ENCODE measurements around the gene FRMD4A.

Gene FRMD4A

GRCh38 chr10:13654846-13655245 lies 675.9 kb downstream of the FRMD4A start:
- DNase-seq: no peak

GRCh38 chr10:13654118-13654830 lies 676.5 kb downstream of the FRMD4A start:
- no peak for DNase-seq

DNA sequence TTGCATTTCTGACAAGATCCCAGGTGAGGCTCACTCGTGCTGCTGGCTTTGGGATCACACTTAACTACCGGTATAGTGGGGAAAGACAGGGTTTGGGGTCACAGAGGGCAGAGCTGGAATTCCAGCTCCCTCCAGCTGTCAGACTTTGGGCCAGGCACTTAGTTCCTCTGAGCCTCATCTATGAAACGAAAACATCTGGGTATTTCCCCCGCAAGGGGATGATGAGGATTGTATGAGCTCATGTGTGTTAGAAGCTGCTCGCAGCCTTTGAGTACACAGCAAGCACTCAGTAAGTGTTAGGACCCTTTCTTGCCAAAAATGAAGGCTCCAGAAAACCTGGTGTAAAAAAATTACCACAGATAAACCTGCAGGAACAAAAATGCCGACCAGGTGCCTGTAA lies 677.9 kb downstream of the FRMD4A start:
- DNase-seq: no peak

GRCh38 chr10:13651969-13652720 lies 678.6 kb downstream of the FRMD4A start:
- no peak for DNase-seq

DNA sequence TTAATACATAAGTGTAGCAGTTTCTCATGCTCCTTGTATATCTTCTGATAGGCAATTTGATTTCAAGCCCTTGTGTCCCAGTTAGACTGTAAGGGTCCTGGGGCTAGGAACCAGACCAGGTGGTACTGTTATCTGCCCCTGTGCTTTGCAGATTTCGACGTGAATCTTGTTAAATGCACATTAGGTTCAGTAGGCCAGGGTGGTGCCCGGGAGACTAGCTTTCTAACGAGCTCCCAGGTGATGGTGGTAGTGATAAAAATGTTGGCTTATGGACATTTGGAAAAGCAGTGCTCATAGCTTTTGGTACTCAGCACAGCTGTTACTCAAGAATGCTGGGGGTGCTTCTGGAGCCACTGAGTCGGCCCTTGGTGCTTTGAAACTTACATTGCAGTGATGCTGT lies 679.8 kb downstream of the FRMD4A start:
- DNase-seq: no peak

DNA sequence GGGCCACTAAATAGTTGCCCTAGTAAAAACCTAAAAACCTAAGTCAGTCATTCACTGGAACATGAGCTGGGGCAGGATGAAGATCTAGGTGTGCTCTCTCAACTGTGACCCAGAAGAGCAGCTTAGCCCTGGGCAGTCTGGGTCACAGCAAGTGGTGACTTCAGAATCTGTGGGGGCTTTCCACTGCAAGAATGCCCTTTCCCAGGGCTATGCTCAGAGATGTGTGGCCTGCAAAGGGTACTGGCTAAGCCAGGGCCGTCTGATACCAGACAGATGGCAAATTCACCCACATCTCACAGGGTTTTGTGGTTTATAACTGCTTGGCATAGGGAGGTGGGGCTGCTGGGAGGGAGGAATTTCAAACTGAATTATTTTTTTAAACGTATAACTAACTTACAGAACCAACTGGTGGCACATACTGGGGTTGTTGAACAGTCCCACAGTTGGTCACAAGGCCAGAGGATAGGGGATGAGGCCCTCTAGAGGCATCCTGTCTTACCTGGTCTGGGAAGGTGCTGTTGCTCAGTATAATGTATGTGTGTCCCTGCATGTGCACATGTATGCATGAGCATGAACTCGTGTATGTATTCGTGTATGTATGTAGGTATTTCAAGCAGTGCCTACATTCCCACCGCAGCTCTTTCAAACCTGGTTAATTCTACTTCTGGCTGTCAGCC lies 680.7 kb downstream of the FRMD4A start:
- no peak for DNase-seq

GRCh38 chr10:13648425-13648824 lies 682.3 kb downstream of the FRMD4A start:
- DNase-seq: no peak

DNA sequence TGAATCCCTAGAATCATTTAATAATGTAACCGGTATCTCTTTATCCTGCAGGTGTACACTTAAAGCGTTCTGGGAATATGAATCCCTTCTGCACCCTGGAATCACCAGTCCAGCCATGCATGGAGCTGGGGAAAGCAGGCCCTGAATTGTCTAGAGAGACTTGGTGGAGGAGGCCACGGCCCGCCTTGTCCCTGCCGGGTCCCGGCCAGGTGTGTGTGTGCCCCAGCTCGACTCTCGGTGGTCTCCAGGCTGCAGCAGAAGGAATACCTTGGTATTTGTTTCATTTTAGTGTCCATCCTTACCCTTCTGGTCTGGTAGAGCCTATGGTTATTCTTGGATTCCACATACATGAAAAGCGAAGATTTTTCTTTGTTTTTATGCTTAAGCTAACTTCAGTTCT lies 685.9 kb downstream of the FRMD4A start:
- no peak for DNase-seq

GRCh38 chr10:13643016-13643415 lies 687.7 kb downstream of the FRMD4A start:
- no peak for DNase-seq

- DNase-seq: no peak
These were observed 688.4 kb downstream of the FRMD4A start for GRCh38 chr10:13642293-13642692.

GRCh38 chr10:13637894-13638293 lies 692.8 kb downstream of the FRMD4A start:
- no peak for DNase-seq

DNA sequence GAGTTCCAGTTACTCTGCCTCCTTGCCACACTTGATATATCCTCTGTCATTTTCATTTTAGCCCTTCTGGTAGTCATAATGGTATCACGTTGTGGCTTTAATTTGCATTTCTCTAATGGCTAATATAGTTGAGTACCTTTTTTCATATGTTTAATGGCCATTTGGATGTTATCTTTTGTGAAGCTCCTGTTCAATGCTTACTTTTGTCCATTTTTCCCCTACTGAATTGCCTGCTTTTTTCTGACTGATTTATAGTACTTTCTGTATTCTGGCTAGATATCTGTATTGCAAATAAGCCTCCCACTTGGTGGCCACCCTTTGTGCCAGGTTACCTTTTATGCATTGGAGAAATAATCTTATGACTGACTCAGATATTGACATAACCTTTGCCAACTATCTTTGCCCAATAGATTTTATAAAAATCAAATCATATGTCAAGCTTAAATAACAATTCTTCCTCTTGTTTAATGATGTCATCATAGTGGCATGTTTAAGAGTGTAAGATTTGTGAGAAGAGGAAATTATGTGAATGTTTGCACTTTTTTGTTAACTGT lies 693.3 kb downstream of the FRMD4A start:
- DNase-seq: no peak

DNA sequence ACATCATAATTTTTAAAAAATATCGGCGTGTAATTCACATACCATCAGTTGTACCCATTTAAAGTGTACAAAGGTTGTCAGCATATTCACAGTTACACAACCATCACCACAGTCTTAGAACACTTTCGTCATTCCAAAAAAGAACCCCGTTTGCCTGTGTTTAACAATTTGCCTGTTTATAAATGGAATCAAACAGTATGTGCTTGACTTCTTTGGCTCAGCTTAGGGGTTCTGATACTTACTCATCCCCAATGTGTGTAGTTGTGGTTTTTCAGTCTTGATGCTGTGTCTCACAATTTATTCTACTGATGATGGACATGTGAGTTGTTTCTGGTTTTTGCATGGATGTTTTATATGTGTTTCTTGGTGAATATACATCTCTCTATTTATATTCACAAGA lies 693.9 kb downstream of the FRMD4A start:
- DNase-seq: no peak

DNA sequence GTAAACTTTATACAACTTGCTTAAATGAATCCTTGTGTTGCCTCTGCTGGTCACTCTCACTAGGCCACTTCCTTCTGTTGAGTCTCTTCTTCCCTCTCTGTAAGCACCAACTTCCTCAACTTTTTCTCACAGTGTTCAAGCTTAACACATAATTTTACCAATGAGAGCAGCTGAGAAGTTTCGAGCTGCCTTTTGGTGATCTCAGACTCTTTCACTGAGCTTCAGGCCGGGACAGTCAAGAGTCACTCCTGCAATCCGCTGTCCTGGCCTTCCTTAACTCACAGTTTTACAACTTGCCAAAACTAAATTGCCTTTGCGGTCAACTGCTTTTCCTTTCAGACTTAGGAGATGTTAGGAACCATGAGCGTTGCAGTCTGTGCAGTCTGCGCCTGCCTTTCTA lies 696.5 kb downstream of the FRMD4A start:
- no peak for DNase-seq

GRCh38 chr10:13633689-13634088 lies 697.0 kb downstream of the FRMD4A start:
- no peak for DNase-seq

DNA sequence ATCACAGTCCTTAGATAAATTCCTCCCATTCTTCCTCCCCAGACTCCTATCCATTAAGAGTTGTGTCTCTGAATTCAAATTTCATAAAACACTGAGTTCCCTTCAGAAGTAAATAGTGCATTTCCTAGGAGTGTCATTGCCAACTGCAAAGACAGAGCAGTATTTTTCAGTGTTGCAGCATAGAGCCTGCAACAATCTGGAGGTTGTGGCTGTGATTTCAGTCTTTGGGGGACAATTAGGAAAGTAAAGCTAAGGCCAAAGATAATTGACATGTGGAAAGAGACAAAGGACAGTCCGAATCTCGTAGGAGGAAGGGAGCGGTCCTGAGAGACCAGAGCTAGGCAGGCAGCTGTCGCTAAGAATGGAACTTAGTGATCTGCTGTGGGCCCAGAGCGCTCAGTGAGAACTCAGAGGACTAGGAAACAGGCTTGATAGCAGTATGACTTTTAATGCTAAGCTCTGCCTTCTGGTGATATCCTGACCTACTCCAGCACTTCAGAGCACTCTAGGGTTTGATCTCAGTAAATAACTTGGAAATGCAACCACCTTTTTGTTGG lies 697.8 kb downstream of the FRMD4A start:
- no peak for DNase-seq

DNA sequence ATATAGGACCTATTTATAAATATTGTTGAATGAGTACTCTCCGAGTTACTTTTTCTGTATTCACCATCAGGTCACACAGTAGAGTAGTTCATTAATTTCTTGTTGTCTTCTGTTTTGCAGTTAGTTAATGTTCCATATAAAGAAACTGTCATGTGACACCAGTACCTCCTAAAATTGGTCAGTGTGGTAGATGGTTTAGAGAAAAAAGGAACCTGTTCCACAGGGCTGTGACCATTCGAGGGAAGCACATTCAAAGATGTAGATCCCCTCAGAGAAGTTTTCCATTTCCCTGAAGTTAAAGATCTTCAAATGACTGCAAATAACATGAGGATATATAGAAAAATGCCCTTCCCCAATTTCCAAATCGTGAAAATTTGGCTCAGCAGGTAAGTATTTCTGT lies 698.3 kb downstream of the FRMD4A start:
- no peak for DNase-seq

DNA sequence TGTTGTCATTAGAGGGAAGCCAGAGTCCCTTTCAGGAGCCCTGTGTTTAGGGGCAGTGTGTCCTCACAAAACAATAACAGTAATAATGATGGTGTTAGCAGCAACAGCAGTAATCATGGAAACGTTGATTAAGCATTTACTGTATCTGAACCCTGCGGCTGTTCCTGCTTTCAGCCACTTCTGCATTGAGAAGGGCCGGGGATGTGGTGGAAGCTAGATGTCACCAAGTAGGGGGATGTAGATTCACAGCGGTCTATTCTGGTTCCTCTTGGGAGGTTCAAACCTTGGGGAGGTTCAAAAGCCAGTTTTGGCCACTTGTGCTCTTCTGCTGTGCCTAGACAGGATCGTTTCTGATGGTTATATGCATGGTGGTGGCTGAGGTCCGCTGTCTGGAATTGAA lies 699.1 kb downstream of the FRMD4A start:
- no peak for DNase-seq

DNA sequence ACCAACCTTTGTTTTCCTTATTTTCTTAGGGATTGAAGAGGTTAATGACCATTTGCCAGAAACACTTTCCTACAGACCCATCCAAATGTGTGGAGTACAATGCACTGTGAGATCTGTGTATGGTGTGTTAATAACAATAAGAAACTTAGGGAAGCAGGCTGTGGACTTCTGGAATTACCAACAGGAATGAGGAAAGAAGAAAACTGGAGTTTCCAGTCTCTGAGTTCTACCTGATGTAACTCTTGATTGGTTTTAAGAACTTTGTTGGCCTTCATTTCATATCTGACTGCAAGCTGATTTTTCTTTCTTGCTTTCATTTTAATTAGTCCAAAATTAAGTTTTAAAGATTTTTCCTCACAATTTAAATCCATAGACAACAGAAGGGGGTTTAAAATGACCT lies 700.5 kb downstream of the FRMD4A start:
- DNase-seq: no peak

DNA sequence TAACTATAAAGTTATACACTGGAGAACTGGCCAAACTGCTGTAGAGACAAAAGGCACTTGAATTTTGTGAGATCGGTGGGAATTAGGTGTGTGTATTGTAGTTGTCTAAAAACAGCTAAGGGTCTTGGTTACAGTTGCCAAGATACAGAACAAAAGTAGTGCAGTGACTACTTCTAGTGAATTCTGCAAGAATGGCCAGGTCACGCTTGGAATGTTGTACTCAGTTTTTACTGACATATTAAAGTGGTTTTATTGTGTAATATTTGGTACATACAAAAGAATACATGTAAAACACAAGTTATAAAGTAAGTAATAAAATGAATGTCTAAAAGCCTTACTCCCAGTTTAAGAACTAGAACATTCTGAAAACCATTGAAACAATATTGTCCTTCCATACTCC lies 701.6 kb downstream of the FRMD4A start:
- no peak for DNase-seq

DNA sequence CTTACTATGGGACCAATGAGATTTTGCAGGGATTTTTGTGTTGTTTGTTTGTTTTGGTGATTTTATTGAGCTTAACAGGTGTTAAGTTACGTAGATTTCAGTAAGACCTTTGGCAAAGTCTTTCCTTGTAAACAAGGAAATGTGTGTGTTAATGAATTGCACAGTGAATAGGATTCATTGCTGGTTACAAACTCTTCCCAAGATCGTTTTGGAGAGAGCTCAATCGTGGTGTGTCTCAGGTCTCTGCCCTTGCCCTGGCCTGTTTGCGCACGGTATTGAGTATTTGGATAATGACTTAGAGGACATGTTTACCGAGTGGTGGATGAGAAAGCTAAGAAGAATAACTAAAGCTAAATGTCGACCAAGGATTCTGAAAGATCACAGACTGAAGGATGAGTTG lies 702.1 kb downstream of the FRMD4A start:
- no peak for DNase-seq

DNA sequence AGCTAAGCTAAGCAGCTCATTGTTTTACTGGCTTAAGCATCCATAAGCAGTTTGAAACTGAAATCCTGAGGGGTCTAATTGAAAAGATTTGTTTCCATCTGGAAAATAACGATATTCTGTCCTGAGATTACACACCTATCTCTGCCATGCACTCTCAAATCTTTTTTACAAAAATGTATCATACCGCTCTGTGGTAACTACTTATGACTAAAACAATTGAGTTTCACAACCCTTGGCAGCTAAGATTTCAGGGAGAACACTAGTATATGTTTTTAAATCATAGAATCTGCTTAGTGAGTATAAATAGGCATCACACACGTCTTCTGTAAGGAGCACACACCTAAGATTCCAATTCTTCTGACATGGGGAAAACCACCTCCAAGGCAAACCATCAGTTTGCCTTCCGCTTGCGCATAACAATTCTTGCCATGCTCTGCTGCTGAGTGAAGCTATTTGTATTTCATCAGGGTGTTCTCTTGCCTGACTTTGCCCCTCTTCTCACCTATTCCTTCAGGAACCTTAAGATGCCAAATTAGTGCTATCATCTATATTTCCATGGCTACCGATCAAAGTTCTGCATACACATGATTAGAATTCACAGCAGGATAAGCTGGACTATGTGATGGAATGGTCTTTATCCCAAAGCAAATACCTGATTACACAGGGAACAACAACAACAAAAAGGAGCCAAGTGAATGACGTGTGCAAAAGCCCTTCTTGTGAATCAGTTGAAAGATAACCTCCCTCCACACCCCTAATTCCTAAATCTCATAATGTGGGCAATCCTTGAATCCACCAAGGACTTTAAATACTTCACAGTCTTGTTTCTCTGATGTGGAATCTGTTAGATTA lies 703.0 kb downstream of the FRMD4A start:
- DNase-seq: no peak

GRCh38 chr10:13624630-13625029 lies 706.1 kb downstream of the FRMD4A start:
- DNase-seq: no peak

All from NCI-H1092 treated with DMSO at 0.1 percent for 48 hours (cell line).